Panc1 (cell line): ENCODE results near the gene PTPN4.

Experiments
- CTCF ChIP-seq: fragments of 450-650 bp; IDR thresholded peaks from 2 replicates; pipeline ENCODE4 v1.5.1; 2017; ENCODE audit warnings: mild to moderate bottlenecking
- TCF7L2 ChIP-seq: IDR thresholded peaks from 2 replicates; pipeline ENCODE4 v1.6.1; 2011; ENCODE audit warnings: mild to moderate bottlenecking, low read depth, low read length, inconsistent platforms

- TF ChIP-seq CTCF, result no peak
- no peak for TF ChIP-seq TCF7L2
Observed at GRCh38 chr2:119809339-119810048, 49.8 kb downstream of the PTPN4 start.
